22Rv1 (cell line): ENCODE data around the gene IL36RN.

Experiments used
- ZFX ChIP-seq: fragments of 450-650 bp; IDR thresholded peaks from 2 replicates; pipeline ENCODE4 v1.6.1; 2017; ENCODE audit warnings: antibody characterized with exemption, borderline replicate concordance
- TF ChIP-seq, protein P1 (sequence below): fragments of 450-650 bp; IDR thresholded peaks from 2 replicates; pipeline ENCODE4 v1.5.1; 2017; ENCODE audit warnings: mild to moderate bottlenecking

- TF ChIP-seq, protein P1, sequence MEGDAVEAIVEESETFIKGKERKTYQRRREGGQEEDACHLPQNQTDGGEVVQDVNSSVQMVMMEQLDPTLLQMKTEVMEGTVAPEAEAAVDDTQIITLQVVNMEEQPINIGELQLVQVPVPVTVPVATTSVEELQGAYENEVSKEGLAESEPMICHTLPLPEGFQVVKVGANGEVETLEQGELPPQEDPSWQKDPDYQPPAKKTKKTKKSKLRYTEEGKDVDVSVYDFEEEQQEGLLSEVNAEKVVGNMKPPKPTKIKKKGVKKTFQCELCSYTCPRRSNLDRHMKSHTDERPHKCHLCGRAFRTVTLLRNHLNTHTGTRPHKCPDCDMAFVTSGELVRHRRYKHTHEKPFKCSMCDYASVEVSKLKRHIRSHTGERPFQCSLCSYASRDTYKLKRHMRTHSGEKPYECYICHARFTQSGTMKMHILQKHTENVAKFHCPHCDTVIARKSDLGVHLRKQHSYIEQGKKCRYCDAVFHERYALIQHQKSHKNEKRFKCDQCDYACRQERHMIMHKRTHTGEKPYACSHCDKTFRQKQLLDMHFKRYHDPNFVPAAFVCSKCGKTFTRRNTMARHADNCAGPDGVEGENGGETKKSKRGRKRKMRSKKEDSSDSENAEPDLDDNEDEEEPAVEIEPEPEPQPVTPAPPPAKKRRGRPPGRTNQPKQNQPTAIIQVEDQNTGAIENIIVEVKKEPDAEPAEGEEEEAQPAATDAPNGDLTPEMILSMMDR = no peak
- no peak for TF ChIP-seq ZFX
Measured at GRCh38 chr2:113111121-113111520, 52.1 kb downstream of the IL36RN start.
